ENCODE data around the gene TUBB4A.

DNA sequence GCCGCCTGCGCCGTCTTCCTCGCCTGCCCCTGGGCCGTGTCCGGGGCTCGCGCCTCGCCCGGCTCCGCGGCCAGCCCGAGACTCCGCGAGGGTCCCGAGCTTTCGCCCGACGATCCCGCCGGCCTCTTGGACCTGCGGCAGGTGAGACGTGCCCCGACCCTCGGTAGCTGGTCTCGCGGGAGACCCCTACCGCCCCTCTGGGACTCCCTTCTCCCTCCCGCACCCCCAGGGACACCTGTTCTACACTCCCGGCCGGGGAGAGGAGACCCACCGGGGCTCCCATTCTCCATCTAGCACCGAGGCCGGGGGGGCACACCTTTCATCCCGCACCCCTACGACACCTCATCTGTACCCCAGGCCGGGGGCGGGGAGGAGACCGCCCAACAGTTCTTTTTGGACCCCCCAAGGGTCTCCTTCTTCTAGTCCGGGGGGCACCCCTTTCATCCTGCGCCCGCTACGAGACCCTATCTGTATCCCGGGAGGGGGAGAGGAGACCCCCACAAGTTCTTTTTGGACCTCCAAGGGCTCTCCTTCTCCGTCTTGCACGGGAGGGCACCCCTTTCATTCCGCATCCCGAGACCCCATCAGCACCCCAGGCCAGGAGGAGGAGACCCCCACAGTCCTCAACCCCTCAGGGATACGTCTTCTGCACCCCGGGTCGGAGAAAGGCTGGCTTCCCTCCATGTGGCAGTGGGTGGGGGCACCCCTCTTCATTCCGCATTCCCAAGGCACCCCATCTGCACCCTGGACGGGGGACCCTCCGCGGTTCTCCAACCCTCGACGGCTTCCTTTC, 29.2 kb upstream of the TUBB4A start:
- no peak for TF ChIP-seq CTCF (IDR thresholded peaks at IDR 0.05)
- TF ChIP-seq POLR2A (IDR thresholded peaks at IDR 0.05) = no peak
- TF ChIP-seq EP300 (IDR thresholded peaks at IDR 0.05) = no peak
- no peak for TF ChIP-seq POLR2AphosphoS5 (IDR thresholded peaks at IDR 0.05)
